Vagina (tissue), 2 donors: ENCODE results near the gene HNRNPA0.

ENCODE experiments used
- CTCF ChIP-seq, 3 experiments: fragments of 450-650 bp in 2 of 3; fragments of 200-600 bp in 1 of 3; sonication (generic) in 1 of 3; IDR thresholded peaks; one replicate each; pipeline ENCODE4 v1.5.1; 2017 to 2019; ENCODE audit warnings: antibody characterized with exemption in 3 of 3, mild to moderate bottlenecking in 2 of 3, moderate library complexity in 2 of 3
- POLR2A ChIP-seq, 2 donors: fragments of 450-650 bp; IDR thresholded peaks; one replicate each; pipeline ENCODE4 v1.6.1; 2017; ENCODE audit warnings: antibody characterized with exemption in 2 of 2, mild to moderate bottlenecking in 2 of 2, moderate library complexity in 2 of 2

- TF ChIP-seq POLR2A (IDR thresholded peaks at IDR 0.05), result no peak
- TF ChIP-seq CTCF (IDR thresholded peaks at IDR 0.05), result no peak
Observed at GRCh38 chr5:137718611-137719010, 35.6 kb downstream of the HNRNPA0 start.
